H1 (cell line): ENCODE results near the gene UBAP1. TPM values are rescaled to one million over a fixed set of nuclear protein-coding genes. Genes with fewer than 3 reads are reported as not detected.

Experiments
- CTCF ChIA-PET: fragments of 300-600 bp; sonication (Branson Sonifier 250); formaldehyde crosslinking; loops from one replicate; lab custom pipeline; 2021; ENCODE audit not compliant: partially characterized antibody; lab: Charles Lee
- POLR2A ChIA-PET: fragments of 300-600 bp; sonication (Branson Sonifier 250); formaldehyde crosslinking; loops from one replicate; lab custom pipeline; 2021; ENCODE audit warnings: inconsistent platforms; ENCODE audit not compliant: partially characterized antibody; lab: Charles Lee
- DNase-seq, 2 experiments: peaks; one replicate each; pipeline versions ENCODE4 v3.0.0 to v3.0.0-alpha.2; 2010 to 2022; ENCODE audit warnings: low spot score in 2 of 2, low read depth in 1 of 2, mixed read lengths in 1 of 2
- FAIRE-seq: peaks from 2 replicates; lab custom pipeline; 2011; peaks lifted over from hg19 to GRCh38; lab: Jason Lieb, UNC
- H2AFZ ChIP-seq: 2 replicates; pipeline ENCODE4 v1.8.1; 2012; ENCODE audit warnings: low read length, inconsistent platforms
- H2AK5ac ChIP-seq: 2 replicates; pipeline ENCODE4 v1.6.1; 2013; ENCODE audit warnings: low read depth, low read length
- H2BK120ac ChIP-seq: replicated peaks from 2 replicates; pipeline ENCODE3; 2013; ENCODE audit warnings: low read depth, low read length, inconsistent platforms
- H2BK12ac ChIP-seq: 2 replicates; pipeline ENCODE4 v1.6.1; 2013; ENCODE audit warnings: low read depth, low read length
- H2BK15ac ChIP-seq: 2 replicates; pipeline ENCODE4 v1.6.1; 2013; ENCODE audit warnings: low read length
- H2BK20ac ChIP-seq: 2 replicates; pipeline ENCODE4 v1.6.1; 2013; ENCODE audit warnings: low read length
- H2BK5ac ChIP-seq: 2 replicates; pipeline ENCODE4 v1.6.1; 2013; ENCODE audit warnings: low read depth, low read length
- H3K14ac ChIP-seq: 2 replicates; pipeline ENCODE4 v1.6.1; 2013; ENCODE audit warnings: inconsistent platforms; ENCODE audit not compliant: insufficient read length
- H3K18ac ChIP-seq: 2 replicates; pipeline ENCODE4 v1.6.1; 2013; ENCODE audit warnings: low read length; ENCODE audit errors: extremely low read depth
- H3K23ac ChIP-seq: 2 replicates; pipeline ENCODE4 v1.6.1; 2013; ENCODE audit warnings: inconsistent platforms; ENCODE audit not compliant: insufficient read length
- H3K23me2 ChIP-seq: 2 replicates; pipeline ENCODE4 v1.6.1; 2013; ENCODE audit warnings: low read depth, low read length
- H3K27ac ChIP-seq: 2 replicates; pipeline ENCODE4 v1.6.1; 2011; ENCODE audit warnings: low read depth, low read length, inconsistent platforms
- H3K27me3 ChIP-seq, 4 experiments: replicated peaks in 1 of 4; 1 replicate in 1 of 4; 2 replicates in 3 of 4; pipeline versions ENCODE4 v1.6.1 to v1.8.1; 2011 to 2013; ENCODE audit warnings: low read length in 3 of 4, mild to moderate bottlenecking in 3 of 4, inconsistent platforms in 2 of 4, mixed read lengths in 2 of 4, moderate library complexity in 1 of 4; ENCODE audit not compliant: control insufficient read depth in 3 of 4, insufficient read depth in 3 of 4; ENCODE audit errors: extremely low read depth in 1 of 4
- H3K36me3 ChIP-seq, 4 experiments: 2 replicates each; pipeline versions ENCODE4 v1.6.1 to v1.8.1; 2011 to 2013; ENCODE audit warnings: mild to moderate bottlenecking in 4 of 4, low read length in 3 of 4, moderate library complexity in 2 of 4, control low read depth in 1 of 4, inconsistent platforms in 1 of 4; ENCODE audit not compliant: insufficient read depth in 4 of 4, control insufficient read depth in 2 of 4
- H3K4ac ChIP-seq: replicated peaks from 2 replicates; pipeline ENCODE3; 2013; ENCODE audit warnings: low read length, low read depth, mixed read lengths, inconsistent platforms; ENCODE audit not compliant: insufficient read length
- H3K4me1 ChIP-seq, 4 experiments: replicated peaks in 1 of 4; 1 replicate in 1 of 4; 2 replicates in 3 of 4; pipeline versions ENCODE4 v1.6.1 to v1.8.1; 2011 to 2013; ENCODE audit warnings: low read length in 3 of 4, inconsistent platforms in 2 of 4, mixed read lengths in 1 of 4; ENCODE audit not compliant: insufficient read depth in 4 of 4, control insufficient read depth in 3 of 4
- H3K4me2 ChIP-seq, 2 experiments: 2 replicates each; pipeline versions ENCODE4 v1.6.1 to v1.8.1; 2011 to 2013; ENCODE audit warnings: low read depth in 2 of 2, low read length in 2 of 2, control low read depth in 1 of 2, inconsistent platforms in 1 of 2, mild to moderate bottlenecking in 1 of 2; ENCODE audit not compliant: insufficient read depth in 1 of 2
- H3K4me3 ChIP-seq, 4 experiments: fragments of 200-600, 300-600 bp in 1 of 4; sonication (generic), shearing (Covaris generic), sonication (Bioruptor Twin) in 1 of 4; 2 replicates each; pipeline versions ENCODE4 v1.5.1 to v1.8.1; 2011 to 2016; ENCODE audit warnings: low read length in 4 of 4, low read depth in 3 of 4, control low read depth in 2 of 4, inconsistent platforms in 2 of 4, mild to moderate bottlenecking in 2 of 4, mixed read lengths in 1 of 4, moderate library complexity in 1 of 4; ENCODE audit not compliant: insufficient read depth in 2 of 4; ENCODE audit errors: extremely low read depth in 1 of 4
- H3K56ac ChIP-seq: replicated peaks from 2 replicates; pipeline ENCODE3; 2013; ENCODE audit warnings: low read depth, mild to moderate bottlenecking, mixed read lengths, low read length, inconsistent platforms; ENCODE audit not compliant: insufficient read length
- H3K79me1 ChIP-seq: 2 replicates; pipeline ENCODE4 v1.6.1; 2013; ENCODE audit warnings: low read depth, low read length, control low read depth
- H3K79me2 ChIP-seq, 2 experiments: 2 replicates each; pipeline versions ENCODE4 v1.6.1 to v1.8.1; 2012 to 2013; ENCODE audit warnings: low read length in 2 of 2, mild to moderate bottlenecking in 2 of 2, inconsistent platforms in 1 of 2; ENCODE audit not compliant: insufficient read depth in 2 of 2, control insufficient read depth in 1 of 2
- H3K9ac ChIP-seq, 4 experiments: replicated peaks in 1 of 4; 1 replicate in 1 of 4; 2 replicates in 3 of 4; pipeline versions ENCODE4 v1.6.1 to v1.8.1; 2011 to 2013; ENCODE audit warnings: low read depth in 3 of 4, low read length in 3 of 4, control low read depth in 2 of 4, mild to moderate bottlenecking in 2 of 4, moderate library complexity in 2 of 4, inconsistent platforms in 1 of 4; ENCODE audit errors: extremely low read depth in 1 of 4
- H3K9me3 ChIP-seq, 2 experiments: 2 replicates each; pipeline versions ENCODE4 v1.6.1 to v1.8.1; 2012 to 2013; ENCODE audit warnings: mild to moderate bottlenecking in 2 of 2, moderate library complexity in 2 of 2, control low read depth in 1 of 2, inconsistent platforms in 1 of 2, low read depth in 1 of 2, low read length in 1 of 2, mixed read lengths in 1 of 2; ENCODE audit not compliant: insufficient read depth in 2 of 2
- H4K20me1 ChIP-seq, 2 experiments: replicated peaks in 1 of 2; 2 replicates each; pipeline versions ENCODE3 to v1.8.1; 2011 to 2013; ENCODE audit warnings: inconsistent platforms in 2 of 2, low read length in 2 of 2, mild to moderate bottlenecking in 1 of 2; ENCODE audit not compliant: insufficient read depth in 2 of 2, control insufficient read depth in 1 of 2
- H4K5ac ChIP-seq: 2 replicates; pipeline ENCODE4 v1.6.1; 2013; ENCODE audit warnings: low read length, low read depth, mixed read lengths, inconsistent platforms; ENCODE audit not compliant: insufficient read length
- H4K8ac ChIP-seq: 2 replicates; pipeline ENCODE4 v1.8.0; 2013; ENCODE audit warnings: mild to moderate bottlenecking, moderate library complexity, low read length, inconsistent platforms; ENCODE audit not compliant: insufficient read depth; ENCODE audit errors: extremely low read depth
- H4K91ac ChIP-seq: replicated peaks from 2 replicates; pipeline ENCODE3; 2013; ENCODE audit warnings: low read length, mixed read lengths, inconsistent platforms; ENCODE audit not compliant: insufficient read length
- ASH2L ChIP-seq: fragments of 200-600, 300-600 bp; sonication (generic); IDR thresholded peaks from one replicate; pipeline ENCODE4 v1.7.1; 2017; ENCODE audit warnings: low read length
- GABPA ChIP-seq: IDR thresholded peaks from 2 replicates; pipeline ENCODE4 v1.6.1; 2011; ENCODE audit warnings: mild to moderate bottlenecking, low read length, moderate library complexity, borderline replicate concordance; ENCODE audit not compliant: insufficient read depth
- GTF2F1 ChIP-seq: IDR thresholded peaks from 2 replicates; pipeline ENCODE4 v1.6.1; 2012; ENCODE audit warnings: low read depth, low read length, improper control_type of control experiment, borderline replicate concordance
- HDAC2 ChIP-seq, 2 experiments: fragments of 300-600 bp in 1 of 2; sonication (generic) in 1 of 2; IDR thresholded peaks; 2 replicates each; pipeline ENCODE4 v1.6.1; 2011 to 2012; ENCODE audit warnings: low read depth in 2 of 2, low read length in 2 of 2, mild to moderate bottlenecking in 2 of 2, moderate library complexity in 2 of 2, borderline replicate concordance in 1 of 2, inconsistent platforms in 1 of 2
- SIX5 ChIP-seq: IDR thresholded peaks from 2 replicates; pipeline ENCODE4 v1.6.1; 2011; ENCODE audit warnings: mild to moderate bottlenecking, low read depth, low read length
- SUZ12 ChIP-seq: fragments of 200-600 bp; sonication (generic); IDR thresholded peaks from 2 replicates; pipeline ENCODE4 v1.6.1; 2012; ENCODE audit warnings: mild to moderate bottlenecking, inconsistent platforms, low read length, moderate library complexity, mixed read lengths
- TCF12 ChIP-seq: IDR thresholded peaks from 2 replicates; pipeline ENCODE4 v1.6.1; 2011; ENCODE audit warnings: low read depth, mild to moderate bottlenecking, low read length
- WGBS, 2 experiments: shearing (Covaris generic) in 1 of 2; methylation state at CpG; one replicate each; pipeline versions ENCODE4 v1.1.6 to v1.1.7; 2013 to 2015; ENCODE audit warnings: low lambda C conversion rate in 2 of 2, mixed read lengths in 2 of 2, inconsistent platforms in 1 of 2, low coverage in 1 of 2, missing lambda C conversion rate in 1 of 2; ENCODE audit not compliant: insufficient replicate concordance in 2 of 2, insufficient coverage in 1 of 2, insufficient read length in 1 of 2; ENCODE audit errors: extremely low coverage in 1 of 2, missing lambda C conversion rate in 1 of 2; 5-methylcytosine and 5-hydroxymethylcytosine counted together
- polyA plus RNA-seq, 7 experiments: library from polyadenylated mRNA; depleted of rRNA in 3 of 7; stranded (reverse) in 5 of 7; unstranded in 2 of 7; fragments of >200 nt in 5 of 7; fragments of 200-250 nt in 2 of 7; gene quantifications; 1 replicate in 5 of 7; 2 replicates in 1 of 7; 4 replicates in 1 of 7; pipeline versions ENCODE4 v1.2.1 to v1.2.3, GENCODE V29; 2011 to 2013; ENCODE audit warnings: missing spikeins in 2 of 7, mixed read lengths in 2 of 7
- total RNA-seq: library from RNA; stranded (reverse); fragmentation: NEBNext Ultra II Directional; extraction: Animal tissue kit (Norgen Biotek cat#: 25700); gene quantifications from 2 replicates; pipeline ENCODE4 v1.2.1, GENCODE V29; 2021
- TF ChIP-seq, protein P1 (sequence below): IDR thresholded peaks from 2 replicates; pipeline ENCODE4 v1.6.1; 2011; ENCODE audit warnings: low read depth, mild to moderate bottlenecking, low read length; ENCODE audit not compliant: insufficient read depth

The UBAP1 gene
- total and polyA plus RNA-seq, 2 of the 8 experiments (the other 6 are each of a cell fraction or from before 2014, with no cell fraction given) = 31.3 to 31.4 TPM

DNA sequence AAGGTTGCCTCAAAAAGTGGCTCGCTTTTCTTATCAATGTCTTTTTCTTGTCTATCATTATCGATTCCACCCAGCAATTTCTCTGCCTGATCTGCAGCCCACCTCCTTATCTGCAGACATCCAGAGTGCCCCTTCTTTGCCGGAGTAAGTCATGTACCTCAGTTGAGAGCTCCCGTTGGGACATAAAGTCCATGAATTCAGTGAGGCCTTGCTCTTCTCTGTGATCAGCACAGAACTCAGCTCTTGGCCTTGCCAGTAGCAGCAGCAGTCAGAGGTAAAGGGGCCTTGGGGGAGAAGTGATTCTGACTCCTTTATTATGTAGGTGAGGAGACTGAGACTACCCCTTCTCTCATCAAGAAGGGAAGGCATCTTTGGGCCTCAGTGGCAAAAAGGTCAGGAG is 27.4 kb upstream of the UBAP1 start:
- 92% methylated on average over 4 of the region's 4 CpGs; no CpG with 5 or more reads in 1 of the 2 experiments for WGBS, 2 experiments
- Histone ChIP-seq H3K79me2 (no peaks in the 10 kb centered on the region), H3K56ac (no peak overlapping the region), H3K79me1 (no peaks in the 10 kb centered on the region), H3K23me2 (peaks cover 2% of the 10 kb centered on the region; the same call in 1 of the 2 replicates), H2AK5ac (no peak overlapping the region), H3K4me1 (no peaks in the 10 kb centered on the region), H3K4me3 (no peak overlapping the region), H2BK120ac (no peak overlapping the region), H3K4ac (no peak overlapping the region), H3K9ac (no peak overlapping the region), H3K14ac (no peak overlapping the region), H4K5ac (no peak overlapping the region), H2AFZ (peak overlapping the region; percentile 100), H3K27me3 (no peaks in the 10 kb centered on the region), H4K91ac (no peak overlapping the region), H2BK15ac (no peak overlapping the region), H2BK5ac (no peak overlapping the region), H3K4me2 (no peak overlapping the region), H3K23ac (no peak overlapping the region), H3K9me3 (no peaks in the 10 kb centered on the region), H3K18ac (no peak overlapping the region), H2BK20ac (no peak overlapping the region), H3K27ac (no peak overlapping the region), H3K36me3 (no peaks in the 10 kb centered on the region), H2BK12ac (no peak overlapping the region), H4K20me1 (no peaks in the 10 kb centered on the region), H4K8ac (no peak overlapping the region)
- DNase-seq (no peak), FAIRE-seq (no peak)
- CTCF ChIA-PET = interaction anchor here (0.5 to 3.1 kb wide), 5 partner anchors 9 to 126 kb away, joined by 3 to 11 read pairs (median 4); no protein-coding TSS in a partner anchor
- POLR2A ChIA-PET = interaction anchor here (1.0 to 2.5 kb wide), 2 partner anchors 24 to 27 kb away, joined by 3 to 8 read pairs; partner anchors contain the start of genes DCAF12 and UBAP1
- no peak for TF ChIP-seq TCF12
- TF ChIP-seq GTF2F1 = no peak
- TF ChIP-seq, protein P1, sequence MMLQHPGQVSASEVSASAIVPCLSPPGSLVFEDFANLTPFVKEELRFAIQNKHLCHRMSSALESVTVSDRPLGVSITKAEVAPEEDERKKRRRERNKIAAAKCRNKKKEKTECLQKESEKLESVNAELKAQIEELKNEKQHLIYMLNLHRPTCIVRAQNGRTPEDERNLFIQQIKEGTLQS = no peak
- TF ChIP-seq ASH2L = no peak
- TF ChIP-seq GABPA = no peak
- no peak for TF ChIP-seq SUZ12
- no peak for TF ChIP-seq HDAC2 (IDR thresholded peaks at IDR 0.05; ENCODE audit: borderline replicate concordance in 1 of 2, low read depth in 2 of 2, low read length in 2 of 2)
- no peak for TF ChIP-seq SIX5
